HG02870 (cell line): Measurements from ENCODE around the gene CD6.

ENCODE experiments used
- ATAC-seq: cut with Tn5 transposase; IDR thresholded peaks from one replicate; pipeline ENCODE4 v1.9.1; 2021; ENCODE audit warnings: mild to moderate bottlenecking, moderate library complexity; ENCODE audit not compliant: unreplicated experiment

Gene CD6

GRCh38 chr11:60982184-60982583 is 10.7 kb downstream of the CD6 start:
- no peak for ATAC-seq

DNA sequence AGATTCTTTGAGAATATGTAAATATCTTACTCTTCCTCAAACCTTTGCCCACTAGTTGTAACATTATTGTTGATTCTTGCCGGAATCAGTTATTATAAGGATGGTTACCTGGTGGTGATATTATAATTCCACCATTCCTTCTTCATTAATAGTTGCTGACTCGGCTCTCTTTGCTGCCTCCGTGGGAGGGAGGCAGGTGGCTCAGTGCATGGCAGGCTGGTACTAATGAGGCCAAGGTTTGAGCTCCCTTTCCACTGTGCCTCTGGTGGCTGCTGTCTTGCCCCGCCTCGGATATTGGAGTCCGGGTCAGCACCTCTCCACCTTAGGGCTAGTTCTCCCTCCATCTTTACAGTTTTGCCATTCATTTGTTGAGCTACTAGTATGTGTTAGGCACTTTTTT is 12.7 kb downstream of the CD6 start:
- ATAC-seq, result no peak

- no peak for ATAC-seq
These were observed 13.2 kb downstream of the CD6 start for GRCh38 chr11:60984636-60985035.

DNA sequence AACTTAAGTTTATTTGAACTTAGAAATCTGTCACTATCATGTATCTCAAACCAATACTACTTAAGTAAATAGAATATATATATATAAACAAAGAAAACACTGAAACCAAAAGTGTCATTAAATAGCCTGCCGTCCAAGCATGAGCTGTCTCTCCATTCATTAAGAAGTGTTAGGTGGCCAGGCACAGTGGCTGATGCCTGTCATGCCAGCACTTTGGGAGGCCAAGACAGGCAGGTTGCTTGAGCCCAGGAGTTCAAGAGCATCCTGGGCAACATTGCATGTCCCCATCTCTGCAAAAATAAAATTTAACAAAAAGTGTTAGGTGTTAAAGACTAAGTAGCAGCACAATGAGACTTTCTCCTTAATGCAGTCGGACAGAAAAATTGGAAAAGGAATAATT is 14.0 kb downstream of the CD6 start:
- no peak for ATAC-seq

GRCh38 chr11:60985991-60986915 is 14.8 kb downstream of the CD6 start:
- ATAC-seq, result no peak

GRCh38 chr11:60987577-60988277 is 16.2 kb downstream of the CD6 start:
- ATAC-seq, result no peak

GRCh38 chr11:60988658-60989057 is 17.2 kb downstream of the CD6 start:
- ATAC-seq, result no peak

DNA sequence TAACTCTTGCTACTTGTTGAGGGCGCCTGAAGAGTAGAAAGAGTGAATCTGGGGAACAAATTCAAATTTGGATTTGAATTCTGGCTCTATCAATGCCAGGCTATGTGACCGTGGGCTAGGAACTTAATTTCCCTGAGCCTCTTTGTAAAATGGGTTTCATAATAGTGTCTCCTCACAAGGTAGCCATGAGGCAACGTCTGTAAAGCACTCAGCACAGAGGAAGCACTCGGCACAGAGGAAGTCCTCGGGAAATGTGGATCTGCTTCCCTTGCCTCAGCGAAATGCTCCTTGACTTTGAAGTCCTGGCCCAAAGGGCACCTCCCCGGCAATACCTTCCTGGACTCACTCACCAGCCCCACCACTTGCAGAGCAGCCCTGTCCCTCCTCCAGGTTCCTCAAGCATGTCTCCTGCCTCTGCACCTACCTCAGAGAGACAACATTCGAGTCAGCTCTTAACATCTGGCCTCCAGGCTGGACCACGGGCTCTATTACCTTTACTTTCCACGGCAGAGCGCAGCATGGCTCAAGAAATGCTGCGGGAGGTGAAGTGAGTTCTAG is 17.7 kb downstream of the CD6 start:
- no peak for ATAC-seq

- ATAC-seq, result no peak
These were observed 20.0 kb downstream of the CD6 start for GRCh38 chr11:60991457-60991856.

GRCh38 chr11:60992842-60993409 is 21.4 kb downstream of the CD6 start:
- ATAC-seq, result no peak

DNA sequence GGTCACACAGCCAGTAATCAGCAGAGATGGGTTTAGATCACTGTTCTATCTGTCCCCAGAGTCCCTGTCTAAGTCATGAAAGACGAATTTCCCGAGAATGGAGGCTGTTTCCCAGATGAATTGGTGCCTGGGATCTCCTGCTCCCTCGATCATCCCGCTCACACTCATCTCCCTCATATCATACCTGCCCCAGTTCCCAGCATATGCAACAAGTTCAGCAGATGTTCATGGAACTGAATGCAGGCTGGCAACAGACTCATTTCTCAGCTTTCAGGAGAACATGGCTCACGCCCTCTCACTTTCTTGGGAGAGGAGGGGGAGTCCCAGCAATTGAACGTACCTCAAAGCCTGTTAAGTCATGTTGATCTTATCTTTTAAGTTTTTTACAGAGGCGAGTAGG is 22.1 kb downstream of the CD6 start:
- ATAC-seq, result no peak

DNA sequence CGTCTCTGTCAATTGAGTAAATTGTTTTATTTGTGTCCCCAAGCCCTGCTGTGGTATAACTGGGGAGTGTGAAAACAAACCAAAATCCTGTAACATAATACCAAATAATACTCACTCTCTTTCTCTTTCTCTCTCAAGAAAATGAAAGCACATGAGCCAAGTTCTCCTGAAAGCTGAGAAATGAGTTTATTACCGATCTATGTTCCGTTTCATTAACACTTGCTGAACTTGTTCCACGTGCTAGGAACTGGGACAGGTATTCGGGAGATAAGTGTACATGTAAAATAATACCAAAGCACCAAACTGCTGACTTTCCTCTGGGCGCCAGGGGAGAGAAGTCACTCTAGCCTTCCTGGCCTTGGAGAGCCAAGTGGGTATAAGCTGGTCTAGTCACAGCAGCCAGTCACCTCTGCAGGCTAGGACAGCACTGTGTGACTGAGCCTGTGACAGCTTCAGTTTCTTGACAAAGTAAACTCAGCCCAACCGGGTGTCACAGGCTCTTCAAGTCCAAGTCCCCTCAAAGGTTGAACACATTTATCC is 23.1 kb downstream of the CD6 start:
- ATAC-seq, result no peak

- no peak for ATAC-seq
These were observed 24.3 kb downstream of the CD6 start for GRCh38 chr11:60995798-60996197.

DNA sequence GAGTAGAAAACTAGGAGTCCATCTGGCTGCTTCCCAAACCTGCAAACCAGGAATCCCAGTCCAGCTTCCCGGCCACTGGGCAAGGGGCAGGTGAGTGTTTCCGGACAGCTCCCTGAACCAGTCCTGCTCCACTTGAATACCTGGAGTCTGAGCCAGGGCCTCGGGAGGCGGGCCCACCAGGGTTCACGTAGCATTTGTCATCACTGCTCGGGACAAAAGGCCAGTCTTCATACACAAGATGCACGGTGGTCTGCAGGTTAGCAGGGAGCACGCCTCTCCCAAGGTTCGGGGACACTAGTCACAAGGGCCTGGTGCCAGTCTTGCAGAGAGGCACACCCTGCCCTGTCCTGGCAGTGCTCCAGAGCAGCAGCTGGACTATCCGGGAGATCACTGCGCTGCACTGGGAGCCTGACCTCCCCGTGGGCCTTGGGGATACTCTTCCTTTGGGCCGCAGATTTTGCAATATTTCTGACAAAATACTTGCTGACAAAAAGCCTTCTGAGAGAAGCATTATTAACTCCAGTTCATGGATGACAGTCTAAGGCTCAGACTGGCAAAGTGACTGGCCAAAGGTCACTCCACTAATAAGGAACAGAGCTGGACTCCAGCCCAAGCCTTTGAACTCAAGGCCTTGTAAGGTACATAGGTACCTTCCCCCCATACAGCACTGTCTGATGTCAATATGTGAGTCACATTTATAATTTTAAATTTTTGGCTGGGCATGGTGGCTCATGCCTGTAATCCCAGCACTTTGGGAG is 25.1 kb downstream of the CD6 start:
- no peak for ATAC-seq

- no peak for ATAC-seq
These were observed 28.9 kb downstream of the CD6 start for GRCh38 chr11:61000426-61000825.

GRCh38 chr11:61001931-61002330 is 30.5 kb downstream of the CD6 start:
- ATAC-seq, result no peak

DNA sequence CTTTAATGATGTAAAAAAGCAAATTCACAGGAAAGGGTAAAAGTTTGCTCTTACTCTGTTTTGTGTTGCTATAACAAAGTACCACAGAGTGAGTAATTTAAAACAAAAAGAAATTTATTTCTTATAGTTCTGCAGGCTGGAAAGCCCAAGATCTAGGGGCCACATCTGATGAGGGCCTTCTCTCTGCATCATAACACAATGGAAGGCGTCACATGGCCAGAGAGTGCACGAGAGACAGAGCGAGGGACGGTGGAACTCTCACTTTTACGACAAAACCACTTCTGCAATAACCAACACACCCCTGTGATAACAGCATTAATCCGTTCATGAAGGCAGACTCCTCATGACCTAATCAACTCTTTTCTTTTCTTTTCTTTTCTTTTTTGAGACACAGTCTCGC is 31.1 kb downstream of the CD6 start:
- ATAC-seq, result no peak

GRCh38 chr11:61004180-61004611 is 32.7 kb downstream of the CD6 start:
- no peak for ATAC-seq

DNA sequence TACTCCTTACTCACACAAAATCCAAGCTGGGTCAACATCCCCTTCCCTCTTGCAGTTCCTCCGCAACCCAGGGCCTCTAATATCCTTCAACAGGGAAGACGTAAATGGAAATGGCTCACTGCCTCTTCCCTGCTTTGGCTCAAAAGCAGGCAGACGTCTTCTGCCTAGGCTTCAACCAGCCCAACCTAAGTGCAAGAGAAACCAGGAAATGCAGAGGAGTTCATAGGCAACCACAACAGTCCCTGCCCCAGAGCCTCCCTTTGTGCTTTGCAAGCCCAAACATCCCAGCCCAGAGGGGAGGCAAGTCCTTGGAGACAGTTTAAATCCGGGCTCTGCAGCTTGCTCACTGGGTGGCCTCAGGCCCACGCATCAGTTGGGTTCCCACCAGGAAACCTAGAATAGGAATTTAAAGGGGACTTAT is 33.3 kb downstream of the CD6 start:
- no peak for ATAC-seq

GRCh38 chr11:61007383-61007955 is 36.0 kb downstream of the CD6 start:
- ATAC-seq, result no peak
